Ecto neural progenitor cell (in vitro differentiated cells): ENCODE results near the gene GLUL.
"Not testable (repeated sequence)": the region's sequence is repeated elsewhere in the genome, so short reads cannot be mapped to it uniquely, and the experiment has no call there.

ENCODE experiments used
- DNase-seq: peaks from one replicate; pipeline ENCODE4 v3.0.0-alpha.2; 2018; ENCODE audit warnings: low spot score

The GLUL gene

DNA sequence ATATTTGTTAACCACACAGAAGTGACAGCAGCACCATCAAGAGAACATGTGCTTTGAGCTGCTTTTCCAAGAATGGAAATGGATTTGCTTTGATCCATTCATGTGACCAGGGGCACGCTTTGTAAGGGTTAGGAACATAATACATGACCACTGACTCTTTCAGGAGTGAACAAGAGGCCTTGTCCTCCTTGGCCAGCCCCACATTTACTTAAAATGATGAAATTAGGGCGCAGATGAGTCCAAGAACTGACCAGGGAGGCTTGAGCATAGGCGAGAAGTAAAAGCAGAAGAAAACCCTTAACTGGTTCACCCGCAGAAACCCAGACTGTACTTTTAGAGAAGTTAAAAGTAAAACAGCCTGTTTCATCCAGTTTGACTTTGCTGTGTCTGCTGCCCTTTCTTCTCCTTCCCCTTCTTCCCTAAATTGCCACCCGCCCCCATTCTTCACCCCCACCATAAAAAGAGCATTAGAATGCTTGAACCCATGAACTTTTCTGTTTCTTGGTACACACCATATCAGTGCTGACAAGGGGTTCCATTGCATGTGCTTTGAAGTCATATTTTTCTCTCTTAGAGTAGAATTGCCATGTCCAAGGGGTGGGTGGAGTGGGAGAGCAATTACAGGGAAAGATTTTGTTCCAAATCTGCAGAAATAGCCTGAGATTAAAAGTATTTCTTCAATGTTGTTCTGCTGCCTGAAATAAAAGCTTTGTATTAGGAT, 2.6 kb upstream of the GLUL start:
- no peak for DNase-seq

DNA sequence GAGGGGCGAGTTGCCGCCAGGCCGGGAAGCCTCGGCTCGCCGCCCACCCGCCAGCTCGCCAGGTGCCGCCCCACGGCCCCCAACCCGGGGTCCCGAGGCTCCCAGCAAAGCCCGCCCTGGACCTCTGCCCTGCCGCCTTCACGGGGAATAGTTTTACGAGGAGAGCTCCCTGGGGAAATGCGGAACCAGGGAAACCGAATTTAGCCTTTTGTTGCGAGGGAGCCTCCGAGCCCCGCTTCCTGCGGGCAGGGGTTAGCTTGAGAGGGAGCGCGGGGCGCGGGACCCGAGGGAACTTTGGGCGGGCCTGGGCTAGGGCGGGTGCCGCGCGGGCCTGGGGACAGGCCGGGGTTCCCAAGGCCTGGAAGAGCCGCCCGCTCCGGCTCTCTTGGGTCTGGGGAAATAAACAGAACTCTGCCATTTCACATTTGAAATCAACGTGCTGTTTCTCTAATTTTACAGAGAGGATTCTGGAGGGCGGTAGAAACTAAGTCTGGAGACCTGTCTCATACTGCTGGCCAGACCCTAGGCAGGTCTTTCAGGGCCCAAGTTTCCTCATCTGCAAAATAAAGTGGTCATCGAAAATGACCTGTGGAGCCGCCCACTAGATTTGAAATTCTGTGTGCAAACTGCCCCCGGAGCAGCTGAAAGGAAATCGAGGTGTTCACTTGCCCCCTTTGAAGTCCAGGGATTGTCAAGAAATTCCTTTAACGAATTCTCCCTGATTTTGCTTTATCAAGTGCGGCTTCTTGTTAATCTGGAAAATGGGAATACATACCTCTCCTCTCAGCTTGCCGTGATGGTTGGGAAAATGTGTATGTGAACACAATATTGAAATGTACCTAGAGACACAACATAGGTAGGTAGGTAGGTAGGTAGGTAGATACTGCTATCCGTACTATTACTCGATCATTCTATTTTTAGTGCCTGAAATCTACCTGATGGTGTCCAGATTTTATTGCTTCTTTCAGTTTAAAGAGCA, 749 bp upstream of the GLUL start:
- no peak for DNase-seq

DNA sequence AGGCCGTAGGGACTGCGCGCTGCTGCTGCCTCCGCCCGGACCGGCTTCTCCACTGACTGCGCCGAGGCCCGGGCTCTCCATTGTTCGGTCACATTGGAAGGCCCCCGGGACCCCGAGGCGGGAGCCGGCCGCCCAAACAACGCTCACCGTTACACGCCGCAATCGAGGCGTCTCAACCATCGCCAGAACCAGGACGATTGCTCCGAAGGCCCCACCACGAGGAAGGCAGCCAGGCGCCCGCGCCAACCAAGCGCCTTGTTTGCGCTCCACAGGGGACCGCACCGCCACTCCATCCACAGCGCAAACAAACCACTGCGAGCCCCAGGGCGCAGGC, 595 bp downstream of the GLUL start:
- DNase-seq, result no peak

DNA sequence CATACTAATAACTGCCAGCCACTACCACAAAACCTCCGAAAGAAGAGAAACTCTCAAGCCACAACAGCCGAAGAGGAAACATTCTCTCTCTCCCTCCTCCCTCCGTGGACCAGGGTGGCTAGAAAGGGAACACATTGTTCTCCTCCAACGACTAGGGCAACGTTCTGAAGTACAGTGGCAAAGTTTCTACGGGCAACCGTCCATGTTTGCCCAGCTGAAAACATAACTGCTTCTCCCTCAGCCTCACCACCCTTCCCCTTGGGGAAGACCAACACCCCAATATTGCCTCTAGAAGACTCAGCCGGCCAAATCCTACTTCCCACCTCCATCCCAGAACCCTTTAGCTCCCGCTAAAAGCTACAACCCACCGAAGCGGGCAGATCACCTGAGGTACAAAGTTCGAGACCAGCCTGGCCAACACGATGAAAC, 2.0 kb downstream of the GLUL start:
- DNase-seq, result no peak

DNA sequence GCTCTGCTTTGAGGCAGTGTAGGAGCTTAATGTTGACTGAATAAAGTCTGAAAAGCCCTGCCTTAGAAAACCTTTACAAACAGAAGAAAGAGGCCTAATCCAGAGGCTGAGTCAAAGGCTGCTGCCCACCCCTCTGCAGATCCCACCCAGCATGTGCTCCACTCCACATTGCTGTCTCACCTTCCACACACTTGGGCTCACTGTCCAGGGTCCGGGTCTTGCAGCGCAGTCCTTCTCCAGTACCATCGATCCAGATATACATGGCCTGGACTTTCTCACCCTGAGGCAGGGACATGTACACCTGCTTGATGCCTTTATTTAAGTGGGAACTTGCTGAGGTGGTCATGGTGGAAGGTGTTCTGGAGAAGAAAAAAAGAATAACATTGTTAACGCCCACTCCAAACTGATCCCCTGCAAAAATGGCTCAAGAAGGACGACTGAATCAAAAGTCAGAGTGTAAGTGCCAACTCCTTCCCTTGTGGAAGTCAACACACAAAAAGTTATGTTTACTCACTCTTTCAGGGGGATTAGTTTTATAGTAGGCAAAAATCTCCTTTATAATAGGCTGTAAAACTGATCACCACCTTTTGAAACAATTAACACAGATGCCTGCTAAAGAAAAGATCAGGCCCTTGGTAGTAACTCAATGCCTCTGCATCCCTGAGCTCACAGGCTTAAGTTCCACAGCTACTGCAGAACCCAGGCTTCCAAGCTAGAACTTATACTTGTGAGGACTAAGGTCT, 3.0 kb downstream of the GLUL start:
- DNase-seq, result no peak

DNA sequence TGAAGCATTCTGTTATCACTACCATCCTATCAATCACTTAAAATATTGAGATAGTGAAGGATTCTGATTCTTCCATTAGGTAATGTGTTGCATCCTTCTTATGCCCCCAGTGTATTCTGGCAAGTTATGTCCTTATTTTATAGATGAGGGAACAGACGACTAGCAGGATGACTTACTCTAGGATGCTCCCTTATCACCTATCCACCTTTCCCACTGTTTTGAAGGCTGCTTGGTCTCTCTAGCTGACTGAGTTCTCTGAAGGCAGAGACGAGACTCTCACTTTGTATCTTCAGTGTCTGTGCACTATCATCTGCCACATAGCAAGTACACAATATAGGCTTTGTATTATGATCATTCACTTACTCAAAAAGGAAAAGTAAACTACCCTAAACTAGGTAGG, 4.0 kb downstream of the GLUL start:
- no peak for DNase-seq

DNA sequence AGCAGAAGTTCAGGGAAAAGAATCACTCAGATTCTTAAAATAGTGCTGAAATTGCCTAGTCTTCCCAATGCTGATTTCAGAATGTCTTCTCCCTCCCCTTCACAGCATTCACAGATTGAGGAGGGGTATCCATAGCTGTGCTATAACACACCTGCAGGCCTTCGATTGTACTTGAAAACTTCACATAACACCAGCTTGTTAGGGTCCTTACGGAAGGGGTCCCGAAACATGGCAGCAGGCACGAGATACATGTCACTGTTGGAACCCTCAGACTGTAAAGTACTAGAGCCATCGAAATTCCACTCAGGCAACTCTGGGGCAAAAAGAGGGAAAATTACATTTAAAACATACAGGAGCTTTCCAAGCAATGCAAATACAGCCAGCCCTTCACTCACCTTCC, 4.6 kb downstream of the GLUL start:
- DNase-seq, result no peak

DNA sequence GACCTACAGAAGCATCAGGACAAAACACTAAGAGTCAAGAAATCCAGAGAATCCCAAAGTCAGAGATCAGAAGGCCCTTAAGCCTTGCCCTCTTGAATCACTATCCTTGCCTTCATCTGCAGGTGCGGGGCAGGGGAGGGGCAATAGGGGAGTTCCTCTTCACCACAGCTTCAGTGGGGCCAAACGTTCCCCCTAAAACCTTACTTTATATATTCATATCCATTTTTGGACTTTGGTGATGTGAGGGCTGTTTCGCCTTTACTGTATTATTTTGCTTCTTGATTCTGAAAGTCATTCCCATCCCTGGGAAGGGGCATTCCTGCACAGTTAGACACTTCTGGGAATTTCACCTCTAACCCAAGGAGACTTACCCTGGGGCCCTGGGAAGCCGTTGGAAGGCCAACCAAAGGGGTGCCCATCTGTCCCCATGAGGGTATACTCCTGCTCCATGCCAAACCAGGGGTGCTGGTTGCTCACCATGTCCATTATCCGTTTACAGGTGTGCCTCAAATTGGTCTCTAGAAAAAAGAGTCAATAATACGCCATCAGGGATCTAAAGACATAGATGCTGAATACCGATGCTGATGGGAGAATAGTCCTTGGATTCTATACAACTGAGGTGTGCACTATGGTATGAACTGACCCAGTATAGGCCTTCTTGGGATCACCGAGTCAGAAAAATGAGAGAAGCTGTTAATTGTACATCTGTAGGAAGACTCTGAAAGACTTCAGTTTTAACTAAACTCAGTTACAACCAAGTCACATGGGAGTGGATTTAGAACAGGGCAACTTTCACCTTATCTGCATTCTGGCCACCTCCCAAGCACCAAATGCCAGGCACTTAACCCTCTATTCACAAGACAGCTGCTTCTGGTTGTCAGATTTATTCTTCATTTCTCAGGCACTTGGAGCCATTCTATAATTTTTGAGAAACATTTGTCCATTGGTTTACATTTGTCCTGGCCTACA, 5.4 kb downstream of the GLUL start:
- DNase-seq, result no peak

DNA sequence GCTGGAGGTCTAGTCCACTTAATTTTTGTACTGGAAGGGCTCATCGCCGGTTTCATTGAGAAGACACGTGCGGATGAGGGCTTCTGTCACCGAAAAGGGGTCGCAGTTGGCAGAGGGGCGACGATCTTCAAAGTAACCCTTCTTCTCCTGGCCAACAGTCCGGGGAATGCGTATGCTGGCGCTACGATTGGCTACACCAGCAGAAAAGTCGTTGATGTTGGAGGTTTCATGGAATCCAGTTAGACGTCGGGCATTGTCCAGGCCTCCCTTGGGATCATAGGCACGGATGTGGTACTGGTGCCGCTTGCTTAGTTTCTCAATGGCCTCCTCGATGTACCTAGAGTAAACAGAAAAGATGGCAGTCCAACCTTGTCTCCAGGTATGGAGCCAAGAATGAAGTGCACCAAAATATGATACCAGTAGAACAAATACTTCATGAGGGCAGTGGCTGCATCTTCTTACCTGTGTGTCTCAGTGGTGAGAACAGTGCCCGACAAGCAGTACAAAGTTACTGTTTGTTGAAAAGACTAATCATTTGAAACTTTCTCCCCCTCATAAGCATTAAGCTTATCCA, 7.1 kb downstream of the GLUL start:
- no peak for DNase-seq

DNA sequence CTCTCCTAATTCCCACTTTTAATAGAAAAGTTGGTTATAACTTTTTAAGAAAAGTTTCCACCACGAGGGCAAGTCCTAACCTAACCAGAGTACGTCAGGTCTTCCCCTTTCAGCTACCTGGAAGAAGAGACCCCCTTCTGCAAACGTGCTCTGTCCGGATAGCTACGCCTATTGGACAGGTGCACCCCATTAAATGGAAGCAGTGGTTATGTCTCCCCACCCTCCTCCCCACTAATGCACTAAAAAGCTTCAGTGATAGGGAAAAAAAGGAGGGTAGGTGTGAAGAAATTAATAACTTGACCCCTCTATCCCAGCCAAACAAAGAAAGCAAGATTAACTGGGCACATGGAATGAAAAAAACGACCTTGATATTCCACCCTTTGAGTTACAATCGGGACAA, 7.7 kb downstream of the GLUL start:
- no peak for DNase-seq

DNA sequence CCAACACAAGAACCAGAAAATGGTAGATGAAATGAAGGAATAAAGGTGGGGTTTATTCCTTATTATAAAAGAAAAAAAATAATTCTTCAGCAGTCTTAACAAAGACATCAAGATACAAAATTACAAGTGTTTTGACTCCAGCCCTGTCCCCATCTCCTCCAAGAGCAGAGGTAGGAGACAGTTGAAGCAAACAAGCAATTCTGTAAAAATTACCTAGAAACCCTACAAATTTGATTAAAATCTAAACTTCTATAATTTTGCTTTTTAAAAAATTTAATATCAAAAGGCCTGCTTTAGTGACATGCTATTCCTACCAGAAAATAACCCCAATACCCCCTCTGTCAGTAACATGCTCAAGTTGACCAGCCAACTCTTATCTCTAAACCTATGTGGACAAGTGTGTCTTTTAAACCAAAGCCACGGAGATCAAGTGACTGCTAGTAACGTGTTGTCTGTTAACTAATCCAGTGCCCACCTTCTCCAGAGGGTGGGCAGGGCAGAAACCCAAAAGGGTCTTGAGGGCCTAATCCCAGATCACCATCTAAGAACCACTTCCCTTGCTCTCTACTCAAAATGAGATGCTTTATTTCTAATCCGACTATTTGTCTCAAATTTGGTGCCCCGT, 8.4 kb downstream of the GLUL start:
- no peak for DNase-seq

DNA sequence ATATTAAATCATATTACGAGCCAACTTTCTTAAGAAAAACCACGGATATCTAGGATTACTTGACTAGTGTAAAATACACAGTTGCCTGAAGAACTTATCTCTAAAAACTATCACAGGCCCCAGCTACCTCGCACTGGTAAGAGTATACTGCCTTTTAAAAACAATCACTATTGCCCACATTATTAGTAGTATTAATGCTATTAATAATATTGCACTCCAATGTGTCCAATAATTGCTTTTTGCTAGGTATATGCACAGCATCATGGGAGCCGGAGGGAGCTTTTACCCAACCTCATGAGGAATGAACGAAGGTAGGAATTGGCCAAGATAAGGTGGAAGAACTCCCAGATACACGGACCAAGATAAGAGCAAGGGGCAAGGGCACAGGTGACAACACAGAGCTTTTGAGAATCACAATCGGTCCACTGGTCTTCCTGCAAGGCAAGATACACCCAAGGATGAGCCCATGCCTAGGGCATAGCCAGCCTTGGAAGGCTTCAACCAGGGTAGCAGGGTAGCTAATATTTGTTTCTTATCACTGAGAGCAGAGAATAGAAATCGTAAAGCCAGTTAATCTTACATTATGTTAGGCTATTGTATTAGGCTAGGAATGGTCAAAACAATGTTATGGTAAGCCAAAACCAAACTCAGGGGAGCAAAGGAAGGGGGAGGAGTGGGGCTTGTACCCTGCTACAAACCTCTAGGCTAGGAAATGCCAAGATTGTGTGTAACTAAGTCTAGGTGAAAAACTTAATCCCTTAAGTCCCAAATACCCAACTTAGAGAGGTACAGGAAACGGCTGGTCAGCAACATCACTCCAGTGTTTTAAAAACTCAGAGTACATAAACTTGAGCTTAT, 9.4 kb downstream of the GLUL start:
- no peak for DNase-seq

DNA sequence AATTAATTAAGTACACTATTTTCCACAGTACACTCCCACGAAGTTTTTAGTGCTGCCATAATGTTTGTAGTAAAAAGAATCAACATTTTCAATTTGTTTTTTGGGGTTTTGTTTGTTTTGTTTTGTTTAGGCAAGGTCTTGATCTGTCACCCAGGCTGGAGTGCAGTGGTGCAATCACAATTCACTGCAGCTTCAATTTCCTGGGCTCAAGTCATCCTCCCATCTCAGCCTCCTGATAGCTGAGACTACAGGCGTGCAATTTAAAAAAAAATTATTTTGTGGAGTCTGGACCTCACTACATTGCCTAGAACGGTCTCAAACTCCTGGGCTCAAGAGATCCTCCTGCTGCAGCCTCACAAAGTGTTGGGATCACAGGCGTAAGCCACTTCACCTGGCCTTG, 11.4 kb downstream of the GLUL start:
- DNase-seq, result no peak

DNA sequence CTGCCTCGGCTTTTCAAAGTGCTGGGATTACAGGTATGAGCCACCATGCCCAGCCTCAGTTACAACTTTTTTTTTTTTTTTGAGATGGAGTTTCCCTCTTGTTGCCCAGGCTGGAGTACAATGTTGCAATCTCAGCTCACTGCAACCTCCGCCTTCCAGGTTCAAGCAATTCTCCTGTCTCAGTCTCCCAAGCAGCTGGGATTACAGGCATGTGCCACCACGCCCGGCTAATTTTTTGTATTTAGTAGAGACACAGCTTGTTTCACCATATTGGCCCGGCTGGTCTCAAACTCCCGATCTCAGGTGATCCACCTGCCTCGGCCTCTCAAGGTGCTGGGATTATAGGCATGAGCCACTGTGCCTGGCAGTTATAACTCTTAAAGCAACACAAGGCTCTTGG, 11.8 kb downstream of the GLUL start:
- not testable (repeated sequence) for DNase-seq

DNA sequence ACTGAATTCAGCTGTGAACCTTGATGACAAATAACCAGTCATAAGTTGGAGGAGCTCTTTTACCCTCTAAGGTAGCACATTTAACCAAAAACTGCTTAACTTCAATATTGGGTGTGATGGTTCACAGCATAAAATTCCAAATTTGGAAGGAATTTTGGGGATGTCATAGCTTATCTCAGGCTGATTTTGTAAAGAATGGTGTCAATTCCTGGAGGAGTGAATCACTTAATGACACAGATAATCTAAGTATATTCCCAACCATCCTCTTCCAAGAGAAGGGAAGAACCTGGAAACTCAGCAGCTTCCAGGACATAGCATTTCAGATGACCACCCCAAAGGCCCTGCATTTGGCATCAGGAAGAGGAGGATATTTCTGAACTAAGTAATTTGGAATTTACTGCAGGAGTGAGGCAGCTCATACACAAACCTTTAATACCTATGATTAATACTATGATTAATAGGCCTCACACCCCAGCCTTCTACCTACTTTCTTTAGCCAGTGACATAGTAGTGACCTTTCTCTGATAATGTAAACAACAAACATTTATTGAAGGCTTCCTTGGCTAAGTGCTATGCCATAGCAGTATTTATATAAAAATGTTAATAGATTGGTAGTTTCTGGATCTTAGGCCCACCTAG, 14.5 kb downstream of the GLUL start:
- no peak for DNase-seq

DNA sequence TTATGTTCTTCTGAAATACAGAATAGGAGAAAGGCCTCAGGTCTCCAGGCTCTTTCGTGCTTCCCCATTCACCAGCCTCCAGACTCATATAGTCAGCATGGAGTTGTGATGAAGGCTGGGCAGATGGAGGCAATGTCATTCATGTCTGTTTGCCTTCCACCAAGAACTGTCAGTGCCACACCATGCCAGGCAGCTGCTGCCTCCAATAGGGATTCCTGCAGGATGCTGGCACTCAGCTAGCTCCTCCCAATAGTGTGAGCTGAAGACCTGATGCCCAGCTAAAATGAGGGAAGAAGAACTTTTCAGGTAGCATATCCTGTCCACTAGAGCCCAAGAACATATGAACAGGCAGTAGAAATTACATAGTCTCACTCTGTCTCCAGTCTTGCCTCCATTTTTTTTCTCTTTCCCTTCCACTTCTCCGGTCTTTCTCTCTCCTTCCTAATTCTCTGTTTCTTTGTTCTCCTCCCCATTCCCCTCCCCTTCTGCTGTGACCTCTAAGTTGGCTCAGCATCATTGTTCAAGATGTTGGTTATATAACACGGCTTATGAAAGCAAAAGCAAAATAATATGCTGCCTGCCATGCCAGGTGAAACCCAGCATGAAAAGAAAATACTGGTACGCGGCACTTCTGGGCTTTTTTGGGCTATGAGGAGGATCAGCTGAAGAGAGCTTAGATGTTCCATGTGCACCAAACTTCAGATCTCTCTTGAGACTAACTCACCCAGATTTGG, 17.3 kb downstream of the GLUL start:
- DNase-seq, result no peak

DNA sequence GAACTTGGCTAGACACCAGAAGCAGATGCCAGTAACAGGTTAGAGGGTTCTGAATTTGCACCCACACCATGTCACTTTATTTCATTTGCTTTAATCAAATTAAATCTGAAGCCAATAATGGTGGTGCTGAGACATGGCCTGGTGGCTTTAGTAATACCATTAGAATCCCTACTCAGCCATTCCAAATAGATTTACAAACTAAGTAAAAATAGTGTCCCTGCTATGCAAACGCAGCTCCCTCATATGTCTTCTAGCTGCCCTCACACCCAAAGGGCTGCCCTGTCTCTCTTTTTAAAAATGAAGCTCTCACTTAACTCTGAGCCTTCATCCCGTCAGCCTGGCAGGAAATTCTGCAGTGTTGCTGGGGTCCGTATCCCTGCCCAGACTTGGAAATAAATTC, 21.1 kb downstream of the GLUL start:
- DNase-seq, result no peak

DNA sequence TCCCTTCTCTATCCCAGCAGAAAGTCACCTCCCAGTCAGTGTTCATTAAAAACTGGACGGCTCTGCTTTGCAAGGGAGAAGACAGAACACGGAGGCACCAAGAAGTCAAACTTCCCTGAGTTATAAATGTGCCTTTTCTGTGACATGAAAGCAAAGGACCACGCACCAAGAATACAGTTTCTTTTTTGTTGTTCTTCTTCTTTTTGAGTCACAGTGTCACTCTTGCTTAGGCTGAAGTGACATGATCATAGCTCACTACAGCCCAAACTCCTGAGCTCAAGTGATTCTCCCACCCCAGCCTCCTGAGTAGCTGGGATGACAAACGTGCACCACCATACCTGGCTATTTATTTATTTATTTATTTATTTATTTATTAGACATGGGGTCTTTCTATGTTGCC, 22.7 kb downstream of the GLUL start:
- no peak for DNase-seq

DNA sequence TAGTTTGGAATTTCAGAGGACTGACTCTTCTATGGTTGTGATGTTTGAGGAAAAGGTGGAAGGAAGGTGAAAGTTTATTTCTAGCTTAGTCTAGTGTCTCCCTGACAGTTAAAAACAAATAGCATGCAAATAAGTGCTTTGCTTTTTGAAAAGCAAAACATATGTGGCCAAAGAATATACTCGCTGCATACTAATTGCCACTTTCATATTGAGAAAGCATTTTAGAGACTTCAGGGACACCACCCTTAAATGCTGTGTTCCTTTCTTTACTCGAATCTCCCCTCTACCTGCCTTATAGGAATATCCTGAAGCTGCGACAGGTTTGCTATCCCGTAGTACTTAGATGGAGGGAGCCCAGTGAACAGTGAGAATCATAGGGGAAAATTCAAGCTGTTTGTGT, 23.2 kb downstream of the GLUL start:
- DNase-seq, result no peak
